Ovary (tissue), 3 donors: ENCODE data around the gene GNPTAB.

Experiments
- CTCF ChIP-seq, 3 donors: fragments of 450-650 bp in 2 of 3; fragments of 200-600 bp in 1 of 3; IDR thresholded peaks; one replicate each; pipeline versions ENCODE4 v1.5.1 to v1.8.0; 2016 to 2022; ENCODE audit warnings: antibody characterized with exemption in 3 of 3, mild to moderate bottlenecking in 1 of 3
- POLR2A ChIP-seq: fragments of 450-650 bp; IDR thresholded peaks from one replicate; pipeline ENCODE4 v1.6.1; 2017; ENCODE audit warnings: antibody characterized with exemption, mild to moderate bottlenecking, moderate library complexity
- donor health status: DM: no; HTN: no; CAD: no.

GRCh38 chr12:101793401-101793800 is 37.4 kb downstream of the GNPTAB start:
- TF ChIP-seq CTCF (IDR thresholded peaks at IDR 0.05) (no peak), POLR2A (no peak)
